Fibroblast of mammary gland (primary cell): Measurements from ENCODE around the gene BRD7.

Experiments
- DNase-seq: peaks from one replicate; pipeline ENCODE4 v3.0.0-alpha.2; 2010; ENCODE audit warnings: low read depth
- H3K4me3 ChIP-seq: 2 replicates; pipeline ENCODE4 v1.5.1; 2011; ENCODE audit warnings: low read depth, mild to moderate bottlenecking, low read length, moderate library complexity; ENCODE audit not compliant: control insufficient read depth
- TF ChIP-seq, protein P1 (sequence below): conservative IDR thresholded peaks from 2 replicates; pipeline ENCODE4 v1.5.1; 2011; ENCODE audit warnings: low read depth, low read length, inconsistent platforms; ENCODE audit not compliant: control insufficient read depth, insufficient read depth

BRD7 gene

DNA sequence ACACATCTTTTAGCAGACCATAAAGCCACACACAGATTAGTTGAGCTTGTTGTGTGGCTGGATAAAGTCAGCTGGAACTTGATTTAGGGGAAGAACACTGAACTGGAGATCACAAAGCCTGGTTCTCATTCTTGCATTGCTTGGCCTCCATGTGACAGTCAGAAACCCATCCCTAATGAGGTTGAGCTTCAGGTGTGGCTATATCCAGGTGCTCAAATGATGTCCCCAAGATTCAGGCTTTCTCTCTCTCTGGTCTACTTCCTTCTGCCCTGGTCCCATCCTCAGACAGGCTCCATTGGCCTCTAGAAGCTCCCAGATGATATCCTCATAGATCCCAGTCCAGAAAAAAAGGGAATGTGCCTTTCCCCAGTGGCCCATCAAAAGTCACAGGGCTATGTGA is 9.6 kb upstream of the BRD7 start:
- DNase-seq: no peak
- H3K4me3 ChIP-seq: no peak overlapping the region
- TF ChIP-seq, protein P1, sequence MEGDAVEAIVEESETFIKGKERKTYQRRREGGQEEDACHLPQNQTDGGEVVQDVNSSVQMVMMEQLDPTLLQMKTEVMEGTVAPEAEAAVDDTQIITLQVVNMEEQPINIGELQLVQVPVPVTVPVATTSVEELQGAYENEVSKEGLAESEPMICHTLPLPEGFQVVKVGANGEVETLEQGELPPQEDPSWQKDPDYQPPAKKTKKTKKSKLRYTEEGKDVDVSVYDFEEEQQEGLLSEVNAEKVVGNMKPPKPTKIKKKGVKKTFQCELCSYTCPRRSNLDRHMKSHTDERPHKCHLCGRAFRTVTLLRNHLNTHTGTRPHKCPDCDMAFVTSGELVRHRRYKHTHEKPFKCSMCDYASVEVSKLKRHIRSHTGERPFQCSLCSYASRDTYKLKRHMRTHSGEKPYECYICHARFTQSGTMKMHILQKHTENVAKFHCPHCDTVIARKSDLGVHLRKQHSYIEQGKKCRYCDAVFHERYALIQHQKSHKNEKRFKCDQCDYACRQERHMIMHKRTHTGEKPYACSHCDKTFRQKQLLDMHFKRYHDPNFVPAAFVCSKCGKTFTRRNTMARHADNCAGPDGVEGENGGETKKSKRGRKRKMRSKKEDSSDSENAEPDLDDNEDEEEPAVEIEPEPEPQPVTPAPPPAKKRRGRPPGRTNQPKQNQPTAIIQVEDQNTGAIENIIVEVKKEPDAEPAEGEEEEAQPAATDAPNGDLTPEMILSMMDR: no peak

DNA sequence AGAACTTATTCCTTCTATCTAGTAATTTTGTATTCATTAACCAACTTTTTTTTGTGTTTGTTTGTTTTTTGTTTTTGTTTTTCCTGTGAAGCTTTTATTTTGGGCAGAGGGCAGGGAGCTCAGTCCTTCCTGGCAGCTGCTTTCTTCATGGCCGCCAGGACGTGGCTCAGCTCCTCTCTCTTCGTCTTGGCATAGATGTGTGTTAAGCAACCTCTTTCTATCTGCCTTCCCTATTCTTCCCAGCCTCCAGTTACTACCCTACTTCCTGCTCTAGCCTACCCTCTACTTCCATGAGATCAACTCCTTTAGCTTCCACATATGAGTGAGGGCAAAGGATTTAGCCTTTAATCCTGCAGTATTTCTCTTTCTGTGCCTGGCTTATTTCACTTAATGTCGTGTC is 8.2 kb upstream of the BRD7 start:
- TF ChIP-seq, protein P1: no peak
- DNase-seq: no peak
- H3K4me3 ChIP-seq: no peak overlapping the region

DNA sequence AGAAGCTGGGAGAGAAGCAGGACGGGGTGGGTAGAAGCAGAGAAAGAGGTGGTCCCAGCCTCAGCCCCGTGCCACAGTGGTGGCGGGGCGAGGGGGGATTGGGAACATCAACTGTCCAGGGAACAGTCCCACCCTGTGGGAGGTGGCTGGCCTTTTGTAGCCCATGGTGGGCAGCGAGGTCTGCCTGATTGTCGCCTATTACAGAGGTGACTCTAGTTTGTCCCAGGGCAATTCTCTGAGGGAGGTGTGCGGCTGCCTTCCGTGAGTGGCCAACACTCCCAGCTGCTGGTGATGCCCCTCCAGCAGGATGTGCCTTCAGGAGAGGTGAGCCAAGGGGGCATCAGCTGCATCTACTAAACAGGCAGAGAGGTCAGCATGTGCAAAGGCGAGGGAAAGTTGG is 5.0 kb upstream of the BRD7 start:
- TF ChIP-seq, protein P1: no peak
- no peak for DNase-seq
- no peak overlapping the region for H3K4me3 ChIP-seq

DNA sequence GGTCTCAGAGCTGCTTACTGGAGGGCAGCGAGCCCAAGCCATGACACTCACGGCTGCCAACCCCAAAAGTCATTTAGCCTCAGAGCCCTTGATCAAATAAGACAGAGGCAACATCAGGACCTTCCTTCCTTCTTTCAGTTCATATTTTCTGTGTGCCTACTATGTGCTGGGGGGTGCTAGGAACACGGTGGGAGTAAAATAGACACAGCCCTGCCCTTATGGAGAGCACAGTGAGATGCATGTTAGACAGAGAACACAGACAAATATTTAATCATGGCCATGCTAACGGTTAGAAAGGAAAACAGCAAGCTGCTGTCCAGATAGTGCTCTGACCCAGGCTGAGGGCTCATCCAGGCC is 4.5 kb upstream of the BRD7 start:
- no peak for DNase-seq
- TF ChIP-seq, protein P1: no peak

DNA sequence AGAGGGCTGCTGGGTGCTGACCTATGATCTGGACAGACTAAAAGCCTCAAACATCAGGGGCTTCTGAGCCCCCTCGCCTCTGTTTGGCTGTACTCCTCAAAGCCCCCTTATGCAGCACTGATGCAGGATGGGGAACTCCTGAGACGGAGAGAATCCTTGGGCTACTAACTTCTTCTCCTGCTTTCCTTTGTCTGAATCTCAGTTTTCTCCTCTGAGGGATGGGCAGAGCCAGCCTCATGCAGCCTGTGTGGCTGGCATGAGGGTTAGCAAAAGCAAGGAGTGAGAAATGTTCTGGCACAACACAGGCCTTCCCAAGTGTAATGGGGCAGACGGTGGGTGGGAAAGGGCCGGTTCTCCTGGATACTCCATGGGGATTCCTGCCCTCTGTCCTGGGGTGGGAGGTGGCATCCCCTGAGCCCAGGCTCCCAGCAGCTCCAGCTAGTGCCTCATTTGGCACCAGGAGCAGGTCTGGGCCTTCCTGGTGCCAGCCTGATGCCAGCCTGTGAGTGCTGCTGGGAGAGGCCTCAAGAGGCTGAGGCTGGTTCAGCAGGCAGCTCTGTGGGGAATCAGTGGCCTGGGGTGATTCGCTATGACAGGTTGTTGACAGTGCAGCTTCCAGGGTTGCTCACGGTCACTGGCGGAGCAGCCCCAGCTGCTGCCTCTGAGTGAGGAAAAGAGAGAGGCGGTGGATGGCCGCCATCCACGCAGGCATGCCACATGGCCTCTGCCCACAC is 4.0 kb upstream of the BRD7 start:
- TF ChIP-seq, protein P1: no peak
- no peak overlapping the region for H3K4me3 ChIP-seq
- DNase-seq: peak; percentile 71

More for the DNA sequence above, 4.5 kb upstream of the BRD7 start:
- H3K4me3 ChIP-seq: no peak overlapping the region

DNA sequence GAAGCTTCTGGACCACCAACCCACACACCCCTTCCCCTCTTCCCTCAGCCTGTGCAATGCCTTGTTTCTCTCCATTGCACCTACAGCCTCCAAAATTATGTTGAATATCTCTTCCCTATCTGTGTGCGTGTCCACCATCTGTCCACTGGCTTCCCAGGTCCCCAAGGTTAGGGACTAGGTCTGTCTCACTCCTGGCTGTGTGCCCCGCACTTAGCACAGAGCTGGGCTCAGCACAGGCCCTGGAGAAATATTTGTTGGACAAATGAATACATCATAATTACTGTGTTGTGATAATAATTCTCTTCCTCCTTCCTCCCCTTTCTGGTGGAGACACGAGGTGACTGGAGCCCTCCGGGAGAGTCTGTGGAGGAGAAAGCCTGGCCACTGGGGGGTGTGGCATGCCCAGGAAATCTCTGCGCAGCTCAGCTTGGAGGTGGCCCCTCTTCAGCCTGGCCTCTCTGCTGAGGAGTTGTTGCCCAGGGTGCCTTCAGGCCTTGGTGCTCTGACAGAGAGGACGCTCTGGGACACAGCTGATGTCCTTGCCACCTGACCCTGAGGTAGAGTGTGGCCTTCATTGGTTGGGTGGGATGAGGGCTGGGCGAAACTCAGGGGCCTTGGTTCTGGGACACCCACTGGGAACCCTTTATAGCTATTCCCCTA is 3.3 kb upstream of the BRD7 start:
- DNase-seq: no peak
- TF ChIP-seq, protein P1: peak; percentile 14
- no peak overlapping the region for H3K4me3 ChIP-seq
